ENCODE results near the gene CCM2L. TPM values are rescaled to one million over a fixed set of nuclear protein-coding genes. Genes with fewer than 3 reads are reported as not detected.

CCM2L gene
- total RNA-seq, 2 donors from 2014 or later = 3.4 to 5.9 TPM

DNA sequence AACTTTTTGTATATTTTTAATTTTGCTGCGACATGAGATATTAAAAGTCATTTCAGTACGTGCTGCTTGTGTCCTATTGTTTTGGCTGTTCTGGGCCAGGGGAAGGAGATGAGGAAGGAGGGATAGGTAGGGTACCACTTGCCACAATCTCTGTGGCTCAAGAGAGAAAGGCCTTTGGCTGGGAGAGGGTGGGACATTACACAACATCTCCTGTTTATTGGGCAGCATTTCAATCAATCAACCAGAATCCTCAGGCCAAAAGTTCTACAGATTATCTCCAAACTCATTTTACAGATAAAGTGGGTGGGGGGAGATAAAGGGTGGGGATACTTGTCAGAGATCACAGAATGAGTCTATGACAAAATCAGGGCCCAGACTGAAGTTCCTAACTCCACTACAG, 6.9 kb upstream of the CCM2L start:
- 52 to 63% methylated on average over 2 of the region's 2 CpGs for WGBS, 2 donors
- Histone ChIP-seq H3K27ac (no peak overlapping the region), H3K4me3 (no peak overlapping the region), H3K36me3 (replicated peaks in 1 of 2; ENCODE audit: insufficient read depth in 1 of 2, low read depth in 2 of 2) (no peaks in the 10 kb centered on the region), H3K4me1 (no peaks in the 10 kb centered on the region), H3K27me3 (no peaks in the 10 kb centered on the region), H3K9me3 (no peaks in the 10 kb centered on the region)
- ATAC-seq (no peak), DNase-seq (no peak)
- TF ChIP-seq CTCF (IDR thresholded peaks at IDR 0.05) (no peak), POLR2A (IDR thresholded peaks at IDR 0.05) (no peak)
- intact Hi-C loops (cut with DNase I) = no loop called here

- no peak for ATAC-seq
- intact Hi-C loops (cut with DNase I) = no loop called here
- TF ChIP-seq POLR2A (IDR thresholded peaks at IDR 0.05) = no peak
- H3K27ac ChIP-seq = no peak overlapping the region
- H3K9me3 ChIP-seq = no peaks in the 10 kb centered on the region
- H3K4me1 ChIP-seq = no peaks in the 10 kb centered on the region
- DNase-seq = no peak
- H3K36me3 ChIP-seq (replicated peaks in 1 of 2; ENCODE audit: insufficient read depth in 1 of 2, low read depth in 2 of 2) = no peaks in the 10 kb centered on the region
- no peaks in the 10 kb centered on the region for H3K27me3 ChIP-seq
- H3K4me3 ChIP-seq = no peak overlapping the region
These were observed 5.3 kb upstream of the CCM2L start for GRCh38 chr20:32004963-32005362.

DNA sequence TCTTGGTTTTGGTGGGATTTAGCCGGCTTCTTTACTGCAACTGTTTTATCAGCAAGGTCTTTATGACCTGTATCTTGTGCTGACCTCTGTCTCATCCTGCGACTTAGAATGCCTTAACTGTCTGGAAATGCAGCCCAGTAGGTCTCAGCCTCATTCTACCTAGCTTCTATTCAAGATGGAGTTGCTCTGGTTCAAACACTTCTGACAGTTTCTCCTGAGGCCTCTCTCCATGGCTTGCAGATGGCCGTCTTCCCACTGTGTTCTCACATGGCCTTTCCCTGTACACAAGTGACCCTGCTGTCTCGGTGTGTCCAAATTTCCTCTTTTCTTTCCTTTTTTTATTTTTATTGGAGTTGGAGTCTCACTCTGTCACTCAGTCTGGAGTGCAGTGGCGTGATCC, 4.2 kb upstream of the CCM2L start:
- no peak for ATAC-seq
- intact Hi-C loops (cut with DNase I) = no loop called here
- Histone ChIP-seq H3K4me1 (no peaks in the 10 kb centered on the region), H3K27me3 (no peaks in the 10 kb centered on the region), H3K27ac (no peak overlapping the region), H3K4me3 (no peak overlapping the region), H3K9me3 (no peaks in the 10 kb centered on the region), H3K36me3 (replicated peaks in 1 of 2; ENCODE audit: insufficient read depth in 1 of 2, low read depth in 2 of 2) (no peaks in the 10 kb centered on the region)
- TF ChIP-seq CTCF (IDR thresholded peaks at IDR 0.05) (no peak), POLR2A (IDR thresholded peaks at IDR 0.05) (no peak)
- WGBS, 2 donors = 79 to 82% methylated on average over 5 of the region's 5 CpGs
- no peak for DNase-seq

- TF ChIP-seq CTCF (IDR thresholded peaks at IDR 0.05) (no peak), POLR2A (IDR thresholded peaks at IDR 0.05) (no peak)
- Histone ChIP-seq H3K36me3 (replicated peaks in 1 of 2; ENCODE audit: insufficient read depth in 1 of 2, low read depth in 2 of 2) (no peaks in the 10 kb centered on the region), H3K4me1 (no peaks in the 10 kb centered on the region), H3K27ac (peak overlapping the region in 1 of 4 donors; percentile 2), H3K9me3 (no peaks in the 10 kb centered on the region), H3K27me3 (no peaks in the 10 kb centered on the region), H3K4me3 (no peak overlapping the region)
- intact Hi-C loops (cut with DNase I) = no loop called here
- WGBS, 2 donors = 44 to 48% methylated on average over 8 of the region's 8 CpGs
- DNase-seq (no peak), ATAC-seq (no peak)
These were observed 3.1 kb upstream of the CCM2L start for GRCh38 chr20:32006841-32007786.

DNA sequence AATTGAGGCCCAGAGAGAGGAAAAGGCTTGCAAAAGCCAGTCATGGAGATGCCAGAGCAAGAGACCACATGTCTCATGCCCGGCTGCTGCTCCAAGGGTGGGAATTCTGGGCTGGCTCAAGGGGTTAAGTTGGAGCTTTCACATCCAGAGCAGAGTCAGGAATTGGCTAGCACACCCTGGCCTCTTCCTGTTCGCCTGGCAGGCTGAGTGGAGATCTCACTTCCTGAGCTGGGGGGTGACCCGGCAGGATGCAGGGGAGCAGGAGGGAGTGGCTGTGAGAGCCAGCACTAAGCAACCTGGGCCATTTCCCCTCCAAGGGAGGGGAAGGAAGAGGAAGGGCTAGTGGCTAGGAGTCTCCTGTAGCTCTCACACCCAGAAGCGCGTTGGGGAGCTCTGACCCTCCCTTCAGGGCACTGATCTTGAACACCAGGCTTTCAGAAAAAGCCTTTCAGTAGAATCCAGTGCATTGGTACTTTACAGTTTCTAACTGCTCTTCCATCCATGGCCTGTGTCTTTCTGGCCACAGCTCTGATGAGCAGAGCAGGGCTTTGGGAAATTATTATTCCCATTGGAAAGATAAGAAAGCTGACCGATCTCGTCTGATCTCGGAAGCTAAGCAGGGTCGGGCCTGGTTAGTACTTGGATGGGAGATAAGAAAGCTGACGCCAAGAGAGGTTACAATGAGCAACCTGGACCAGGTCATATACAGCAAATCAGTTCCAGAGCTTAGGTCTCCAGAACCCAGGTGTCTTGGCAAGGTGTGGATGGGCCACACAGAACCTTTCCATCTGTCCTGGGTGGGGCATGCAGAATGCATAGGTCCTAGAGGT, 2.2 kb upstream of the CCM2L start:
- no peaks in the 10 kb centered on the region for H3K9me3 ChIP-seq
- H3K27ac ChIP-seq = peak overlapping the region in 1 of 4 donors; percentile 3
- peak; percentile 56 for ATAC-seq
- H3K4me1 ChIP-seq = no peaks in the 10 kb centered on the region
- no peak for TF ChIP-seq POLR2A (IDR thresholded peaks at IDR 0.05)
- no peak for TF ChIP-seq CTCF (IDR thresholded peaks at IDR 0.05)
- 27% methylated on average over 10 of the region's 10 CpGs for WGBS, 2 donors
- peak in 3 of 4 donors; percentile 13 to 25 (median 15) for DNase-seq
- no peaks in the 10 kb centered on the region for H3K27me3 ChIP-seq
- no peaks in the 10 kb centered on the region for H3K36me3 ChIP-seq (replicated peaks in 1 of 2; ENCODE audit: insufficient read depth in 1 of 2, low read depth in 2 of 2)
- intact Hi-C loops (cut with DNase I) = no loop called here
- no peak overlapping the region for H3K4me3 ChIP-seq
